Nephron progenitor cell (in vitro differentiated cells): Measurements from ENCODE around the gene ZNF587.

Experiments
- DNase-seq: peaks from one replicate; pipeline ENCODE4 v3.0.0; 2021
- H3K27ac Mint-ChIP-seq: 2 replicates; pipeline ENCODE4 v1.8.0; 2021; ENCODE audit warnings: mild to moderate bottlenecking, moderate library complexity, mixed read lengths
- H3K27me3 Mint-ChIP-seq: 2 replicates; pipeline ENCODE4 v1.8.0; 2021; ENCODE audit warnings: mild to moderate bottlenecking, low read depth, mixed read lengths; ENCODE audit not compliant: poor library complexity
- H3K36me3 Mint-ChIP-seq: 2 replicates; pipeline ENCODE4 v1.8.0; 2021; ENCODE audit warnings: low read depth, mixed read lengths
- H3K4me1 Mint-ChIP-seq: 2 replicates; pipeline ENCODE4 v1.8.0; 2021; ENCODE audit warnings: mixed read lengths
- H3K4me3 Mint-ChIP-seq: 2 replicates; pipeline ENCODE4 v1.8.0; 2021; ENCODE audit warnings: mild to moderate bottlenecking, moderate library complexity, mixed read lengths
- H3K9me3 Mint-ChIP-seq: 2 replicates; pipeline ENCODE4 v1.8.0; 2021; ENCODE audit warnings: mild to moderate bottlenecking, moderate library complexity, mixed read lengths
- CTCF ChIP-seq: fragments of 200-600 bp; sonication (generic); IDR thresholded peaks from 2 replicates; pipeline ENCODE4 v1.5.0; 2021; ENCODE audit warnings: antibody characterized with exemption

ZNF587 gene

GRCh38 chr19:57900311-57900710 is 50.7 kb downstream of the ZNF587 start:
- Mint-ChIP-seq H3K27me3 (no peaks in the 10 kb centered on the region), H3K27ac (peak overlapping the region; percentile 51), H3K9me3 (peaks cover 13% of the 10 kb centered on the region), H3K4me1 (no peaks in the 10 kb centered on the region), H3K4me3 (no peak overlapping the region), H3K36me3 (peaks cover 32% of the 10 kb centered on the region)
- DNase-seq, result no peak
- no peak for TF ChIP-seq CTCF

GRCh38 chr19:57903618-57904184 is 54.0 kb downstream of the ZNF587 start:
- H3K36me3 Mint-ChIP-seq, result peaks cover 62% of the 10 kb centered on the region
- H3K4me3 Mint-ChIP-seq, result no peak overlapping the region
- peaks cover 25% of the 10 kb centered on the region for H3K9me3 Mint-ChIP-seq
- H3K27me3 Mint-ChIP-seq, result no peaks in the 10 kb centered on the region
- H3K4me1 Mint-ChIP-seq, result no peaks in the 10 kb centered on the region
- DNase-seq, result no peak
- no peak for TF ChIP-seq CTCF
- H3K27ac Mint-ChIP-seq, result peak overlapping the region; percentile 21

GRCh38 chr19:57905258-57905657 is 55.6 kb downstream of the ZNF587 start:
- no peak for DNase-seq
- H3K27me3 Mint-ChIP-seq, result no peaks in the 10 kb centered on the region
- H3K9me3 Mint-ChIP-seq, result peaks cover 25% of the 10 kb centered on the region
- H3K36me3 Mint-ChIP-seq, result peaks cover 74% of the 10 kb centered on the region
- no peak for TF ChIP-seq CTCF
- no peaks in the 10 kb centered on the region for H3K4me1 Mint-ChIP-seq
- H3K27ac Mint-ChIP-seq, result no peak overlapping the region
- H3K4me3 Mint-ChIP-seq, result no peak overlapping the region

GRCh38 chr19:57907394-57907793 is 57.7 kb downstream of the ZNF587 start:
- no peak for TF ChIP-seq CTCF
- Mint-ChIP-seq H3K36me3 (peaks cover 88% of the 10 kb centered on the region), H3K9me3 (peaks cover 34% of the 10 kb centered on the region), H3K27me3 (no peaks in the 10 kb centered on the region), H3K4me1 (no peaks in the 10 kb centered on the region), H3K27ac (no peak overlapping the region), H3K4me3 (no peak overlapping the region)
- DNase-seq, result no peak

- peaks cover 55% of the 10 kb centered on the region for H3K9me3 Mint-ChIP-seq
- H3K4me1 Mint-ChIP-seq, result peaks cover 30% of the 10 kb centered on the region
- H3K27me3 Mint-ChIP-seq, result peaks cover 3% of the 10 kb centered on the region
- peaks cover 89% of the 10 kb centered on the region for H3K36me3 Mint-ChIP-seq
- peak overlapping the region; percentile 67 for H3K4me3 Mint-ChIP-seq
- no peak overlapping the region for H3K27ac Mint-ChIP-seq
- TF ChIP-seq CTCF, result no peak
- DNase-seq, result no peak
These were observed 64.9 kb downstream of the ZNF587 start for GRCh38 chr19:57914531-57914930.
